NCI-H524 (cell line): ENCODE data around the gene ZNF275.
"Not testable (repeated sequence)": the region's sequence is repeated elsewhere in the genome, so short reads cannot be mapped to it uniquely, and the experiment has no call there.

Experiments
- DNase-seq, 2 experiments: peaks; one replicate each; lab custom pipeline; 2025; lab: John Stamatoyannopoulos, UW

The ZNF275 gene

GRCh38 chrX:153361781-153362397 lies 27.9 kb downstream of the ZNF275 start:
- peak in 1 of 2 experiments; percentile 15 for DNase-seq

GRCh38 chrX:153365670-153366069 lies 31.7 kb downstream of the ZNF275 start:
- no peak for DNase-seq

- no peak for DNase-seq
Observed at GRCh38 chrX:153366119-153366518, 32.2 kb downstream of the ZNF275 start.

- no peak for DNase-seq
Observed at GRCh38 chrX:153366878-153367538, 33.1 kb downstream of the ZNF275 start.

GRCh38 chrX:153370293-153371055 lies 36.5 kb downstream of the ZNF275 start:
- DNase-seq: no peak

- no peak for DNase-seq
Observed at GRCh38 chrX:153371256-153371655, 37.3 kb downstream of the ZNF275 start.

GRCh38 chrX:153372949-153373348 lies 39.0 kb downstream of the ZNF275 start:
- no peak for DNase-seq

- DNase-seq: no peak
Observed at GRCh38 chrX:153374426-153374825, 40.5 kb downstream of the ZNF275 start.

GRCh38 chrX:153375571-153375970 lies 41.6 kb downstream of the ZNF275 start:
- no peak for DNase-seq

GRCh38 chrX:153377727-153378126 lies 43.8 kb downstream of the ZNF275 start:
- no peak for DNase-seq

- peak in 1 of 2 experiments; percentile 39 for DNase-seq
Observed at GRCh38 chrX:153378607-153379006, 44.7 kb downstream of the ZNF275 start.

GRCh38 chrX:153379508-153379907 lies 45.6 kb downstream of the ZNF275 start:
- no peak for DNase-seq

GRCh38 chrX:153379971-153380581 lies 46.1 kb downstream of the ZNF275 start:
- DNase-seq: no peak

- DNase-seq: no peak
Observed at GRCh38 chrX:153380691-153381090, 46.7 kb downstream of the ZNF275 start.

- DNase-seq: peak; percentile 33 to 80
Observed at GRCh38 chrX:153381684-153382532, 48.0 kb downstream of the ZNF275 start.

GRCh38 chrX:153382563-153383482 lies 48.9 kb downstream of the ZNF275 start:
- no peak for DNase-seq

- DNase-seq: no peak
Observed at GRCh38 chrX:153384390-153384789, 50.4 kb downstream of the ZNF275 start.

GRCh38 chrX:153384973-153385372 lies 51.0 kb downstream of the ZNF275 start:
- DNase-seq: not testable (repeated sequence)

- DNase-seq: no peak
Observed at GRCh38 chrX:153386097-153386496, 52.1 kb downstream of the ZNF275 start.

GRCh38 chrX:153387345-153387744 lies 53.4 kb downstream of the ZNF275 start:
- DNase-seq: no peak
